ENCODE measurements around the gene SNRNP40. TPM values are rescaled to one million over a fixed set of nuclear protein-coding genes. Genes with fewer than 3 reads are reported as not detected.

SNRNP40 gene
- polyA plus RNA-seq, 3 donors: 25.6 to 56.4 (median 50.9) TPM

DNA sequence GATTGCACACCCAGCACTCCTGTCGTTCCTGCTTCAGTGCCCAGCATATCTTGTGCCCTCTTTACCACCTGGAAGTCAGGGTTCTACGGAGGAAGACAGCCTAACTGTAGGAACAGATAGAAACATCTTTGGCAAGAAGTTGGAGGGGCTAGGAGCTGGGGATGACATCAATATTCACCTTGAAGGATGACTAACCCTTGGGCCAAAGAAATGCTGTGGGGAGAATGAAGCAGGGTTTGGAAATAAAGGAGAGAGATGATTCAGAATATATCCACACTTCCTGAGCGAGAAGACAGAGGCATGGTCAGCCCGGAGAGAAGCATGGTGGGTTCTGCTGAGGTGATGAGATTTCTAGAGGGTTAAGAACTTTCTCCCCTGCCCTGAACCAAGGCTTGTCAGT, 52.3 kb downstream of the SNRNP40 start:
- Mint-ChIP-seq H3K9me3 (peaks cover 0 to 4% (median 0%) of the 10 kb centered on the region in 7 donors), H3K27me3 (ENCODE audit: low read depth in 3 of 3) (peaks cover 28 to 35% (median 34%) of the 10 kb centered on the region in 3 donors), H3K36me3 (peaks cover 0 to 3% of the 10 kb centered on the region in 2 donors), H3K27ac (no peak overlapping the region), H3K4me3 (no peak overlapping the region), H3K4me1 (peaks cover 15% of the 10 kb centered on the region)
- H2AFZ ChIP-seq (ENCODE audit: insufficient read depth, low read depth, low read length, poor library complexity, severe bottlenecking): no peak overlapping the region
- no peak for DNase-seq
- no peaks in the 10 kb centered on the region for H3K79me2 ChIP-seq (ENCODE audit: insufficient read depth, low read length)
- no peaks in the 10 kb centered on the region for H4K20me1 ChIP-seq (ENCODE audit: insufficient read depth, low read length)
- no peak overlapping the region for H3K9ac ChIP-seq (ENCODE audit: insufficient read depth, low read length, poor library complexity, severe bottlenecking)
- TF ChIP-seq, protein P1, sequence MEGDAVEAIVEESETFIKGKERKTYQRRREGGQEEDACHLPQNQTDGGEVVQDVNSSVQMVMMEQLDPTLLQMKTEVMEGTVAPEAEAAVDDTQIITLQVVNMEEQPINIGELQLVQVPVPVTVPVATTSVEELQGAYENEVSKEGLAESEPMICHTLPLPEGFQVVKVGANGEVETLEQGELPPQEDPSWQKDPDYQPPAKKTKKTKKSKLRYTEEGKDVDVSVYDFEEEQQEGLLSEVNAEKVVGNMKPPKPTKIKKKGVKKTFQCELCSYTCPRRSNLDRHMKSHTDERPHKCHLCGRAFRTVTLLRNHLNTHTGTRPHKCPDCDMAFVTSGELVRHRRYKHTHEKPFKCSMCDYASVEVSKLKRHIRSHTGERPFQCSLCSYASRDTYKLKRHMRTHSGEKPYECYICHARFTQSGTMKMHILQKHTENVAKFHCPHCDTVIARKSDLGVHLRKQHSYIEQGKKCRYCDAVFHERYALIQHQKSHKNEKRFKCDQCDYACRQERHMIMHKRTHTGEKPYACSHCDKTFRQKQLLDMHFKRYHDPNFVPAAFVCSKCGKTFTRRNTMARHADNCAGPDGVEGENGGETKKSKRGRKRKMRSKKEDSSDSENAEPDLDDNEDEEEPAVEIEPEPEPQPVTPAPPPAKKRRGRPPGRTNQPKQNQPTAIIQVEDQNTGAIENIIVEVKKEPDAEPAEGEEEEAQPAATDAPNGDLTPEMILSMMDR (IDR thresholded peaks at IDR 0.05): no peak
- no peaks in the 10 kb centered on the region for H3K9me3 ChIP-seq (replicated peaks in 1 of 2; ENCODE audit: control insufficient read depth in 1 of 2, insufficient read depth in 1 of 2, low read length in 2 of 2)
- no peak overlapping the region for H3K4me3 ChIP-seq (replicated peaks in 1 of 3; ENCODE audit: low read depth in 2 of 3, low read length in 3 of 3)
- H3K27me3 ChIP-seq (ENCODE audit: control insufficient read depth in 2 of 2, insufficient read depth in 2 of 2, low read length in 2 of 2): peaks cover 18 to 21% of the 10 kb centered on the region in 2 donors
- peaks cover 4% of the 10 kb centered on the region in 2 donors for H3K4me1 ChIP-seq (ENCODE audit: control insufficient read depth in 1 of 2, insufficient read depth in 2 of 2, low read length in 2 of 2)
- 83% methylated on average over 2 of the region's 4 CpGs for WGBS (ENCODE audit: insufficient coverage)
- no peak overlapping the region for H3K27ac ChIP-seq (ENCODE audit: low read depth in 1 of 2, low read length in 2 of 2)
- no peak overlapping the region for H3K4me2 ChIP-seq (replicated peaks; ENCODE audit: extremely low read depth, low read length, poor library complexity, severe bottlenecking)
- intact Hi-C loops (cut with micrococcal nuclease): no loop called here
- H3K36me3 ChIP-seq (replicated peaks in 1 of 2; ENCODE audit: control insufficient read depth in 1 of 2, insufficient read depth in 2 of 2, low read length in 2 of 2): no peaks in the 10 kb centered on the region

DNA sequence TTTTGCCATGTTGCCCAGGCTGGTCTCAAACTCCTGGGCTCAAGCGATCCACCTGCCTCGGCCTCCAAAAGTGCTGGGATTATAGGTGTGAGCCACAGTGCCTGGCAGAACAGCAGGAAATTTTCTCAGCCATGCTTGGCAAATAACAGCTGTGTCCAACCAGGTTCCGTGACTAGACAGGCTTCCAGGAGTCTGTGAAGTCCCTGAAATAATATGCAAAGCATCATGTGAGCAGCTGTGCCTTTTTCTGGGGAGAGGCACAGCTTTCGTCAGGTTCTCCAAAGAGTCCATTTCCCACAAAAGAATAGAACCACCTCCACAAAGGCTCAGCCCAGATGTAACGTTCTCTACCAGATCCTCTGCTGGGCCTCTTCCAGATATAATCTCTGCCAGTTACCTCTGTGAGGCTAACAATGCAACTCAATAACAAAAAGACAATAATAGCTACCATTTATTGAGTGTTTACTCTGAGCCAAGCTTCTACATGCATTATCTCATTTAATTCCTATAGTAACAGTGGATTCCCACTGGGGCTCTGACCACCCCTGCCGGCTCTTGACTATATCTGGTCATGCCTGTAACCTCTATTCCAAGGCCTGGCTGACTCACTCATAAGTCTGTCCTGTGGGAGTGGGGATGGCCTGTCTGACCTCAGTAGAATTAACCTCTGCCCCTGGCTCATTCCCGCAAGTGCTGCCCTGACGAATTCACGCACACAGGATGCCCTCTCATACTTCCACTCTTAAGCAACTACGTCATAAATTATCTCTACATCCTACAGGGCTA, 52.9 kb downstream of the SNRNP40 start:
- intact Hi-C loops (cut with micrococcal nuclease): no loop called here
- 83% methylated on average over 10 of the region's 10 CpGs for WGBS (ENCODE audit: insufficient coverage)
- no peak overlapping the region for H3K27ac Mint-ChIP-seq
- no peak overlapping the region for H2AFZ ChIP-seq (ENCODE audit: insufficient read depth, low read depth, low read length, poor library complexity, severe bottlenecking)
- peaks cover 21% of the 10 kb centered on the region for H3K4me1 Mint-ChIP-seq
- no peak overlapping the region for H3K27ac ChIP-seq (ENCODE audit: low read depth in 1 of 2, low read length in 2 of 2)
- H3K4me1 ChIP-seq (ENCODE audit: control insufficient read depth in 1 of 2, insufficient read depth in 2 of 2, low read length in 2 of 2): peaks cover 4% of the 10 kb centered on the region in 2 donors
- H3K79me2 ChIP-seq (ENCODE audit: insufficient read depth, low read length): no peaks in the 10 kb centered on the region
- H3K27me3 ChIP-seq (ENCODE audit: control insufficient read depth in 2 of 2, insufficient read depth in 2 of 2, low read length in 2 of 2): peaks cover 23 to 26% of the 10 kb centered on the region in 2 donors
- no peaks in the 10 kb centered on the region for H4K20me1 ChIP-seq (ENCODE audit: insufficient read depth, low read length)
- H3K36me3 Mint-ChIP-seq: peaks cover 0 to 7% of the 10 kb centered on the region in 2 donors
- peaks cover 0 to 8% (median 5%) of the 10 kb centered on the region in 7 donors for H3K9me3 Mint-ChIP-seq
- peaks cover 32 to 41% (median 40%) of the 10 kb centered on the region in 3 donors for H3K27me3 Mint-ChIP-seq (ENCODE audit: low read depth in 3 of 3)
- H3K9ac ChIP-seq (ENCODE audit: insufficient read depth, low read length, poor library complexity, severe bottlenecking): no peak overlapping the region
- H3K36me3 ChIP-seq (replicated peaks in 1 of 2; ENCODE audit: control insufficient read depth in 1 of 2, insufficient read depth in 2 of 2, low read length in 2 of 2): no peaks in the 10 kb centered on the region
- H3K9me3 ChIP-seq (replicated peaks in 1 of 2; ENCODE audit: control insufficient read depth in 1 of 2, insufficient read depth in 1 of 2, low read length in 2 of 2): peaks cover 0 to 5% of the 10 kb centered on the region in 2 donors
- H3K4me3 ChIP-seq (replicated peaks in 1 of 3; ENCODE audit: low read depth in 2 of 3, low read length in 3 of 3): no peak overlapping the region
- no peak overlapping the region for H3K4me3 Mint-ChIP-seq
- TF ChIP-seq, protein P1 (IDR thresholded peaks at IDR 0.05): no peak
- no peak for DNase-seq
- no peak overlapping the region for H3K4me2 ChIP-seq (replicated peaks; ENCODE audit: extremely low read depth, low read length, poor library complexity, severe bottlenecking)
